NCI-H1694 treated with DMSO at 0.1 percent for 48 hours (cell line): ENCODE results near the gene ZBTB16.

Source experiments
- DNase-seq: peaks from one replicate; lab custom pipeline; 2025; lab: John Stamatoyannopoulos, UW

Gene ZBTB16

DNA sequence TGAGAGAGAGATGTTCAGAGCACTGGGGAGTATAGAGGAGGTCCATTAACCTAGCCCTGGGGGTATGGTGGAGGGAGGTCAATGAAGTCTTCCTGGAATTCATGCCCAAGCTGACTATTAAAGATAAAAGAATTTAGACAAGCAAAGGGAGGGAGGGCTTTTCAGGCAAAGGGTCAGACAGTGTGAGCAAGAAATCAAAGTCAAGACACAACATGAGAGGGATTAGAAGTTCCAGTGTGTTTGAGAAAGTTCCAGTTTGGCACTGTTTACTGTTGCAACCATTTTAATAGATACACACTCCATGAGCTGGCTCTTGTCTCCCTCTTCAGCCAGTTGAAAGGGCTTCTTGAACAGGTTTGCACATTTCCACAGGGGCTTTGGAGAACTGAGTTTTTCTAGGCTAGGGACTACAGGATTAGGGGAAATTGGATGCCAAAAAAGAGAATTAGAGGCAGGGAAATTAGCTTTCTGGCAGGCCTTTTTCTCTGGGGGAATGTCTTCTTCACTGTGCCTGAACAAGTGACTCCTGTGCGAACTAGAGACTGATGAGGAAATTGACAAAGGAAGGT, 222.0 kb downstream of the ZBTB16 start:
- no peak for DNase-seq

DNA sequence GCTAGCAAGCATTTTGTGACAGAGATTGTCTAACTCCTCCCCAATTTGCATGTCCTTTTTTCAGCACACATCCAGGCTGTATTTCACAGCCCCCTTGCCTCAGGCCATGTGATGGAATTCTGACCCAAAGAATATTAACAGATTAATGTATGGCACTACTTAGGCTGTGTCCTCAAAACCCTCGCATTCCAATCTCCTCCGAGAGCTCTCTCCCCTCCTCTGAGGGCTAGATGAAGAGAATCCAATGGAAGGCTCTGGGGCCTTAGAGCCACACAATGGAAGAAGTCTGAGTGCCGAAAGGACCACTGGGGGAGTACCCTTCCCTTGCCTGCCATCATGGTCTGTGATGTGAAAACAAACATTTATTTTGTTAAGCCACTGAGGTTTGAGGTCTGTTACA, 223.0 kb downstream of the ZBTB16 start:
- no peak for DNase-seq

DNA sequence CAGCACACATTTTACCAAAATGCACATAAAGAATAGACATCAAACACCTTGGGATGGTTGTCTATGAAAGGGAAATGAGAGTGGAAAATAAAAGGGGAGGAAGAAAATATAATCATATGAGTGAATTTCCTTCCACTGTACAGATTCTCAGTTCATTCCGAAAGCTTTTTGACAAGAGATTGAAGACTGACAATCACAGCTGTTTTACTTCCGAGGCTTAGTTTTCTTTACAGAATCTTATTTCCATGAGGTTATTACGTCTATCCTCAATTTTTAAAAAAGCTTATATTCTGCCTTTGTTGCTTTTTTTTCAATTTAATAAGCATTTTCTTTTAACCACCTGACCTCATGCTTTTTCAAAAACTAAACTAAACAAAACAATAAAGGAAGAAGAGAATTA, 223.9 kb downstream of the ZBTB16 start:
- no peak for DNase-seq

DNA sequence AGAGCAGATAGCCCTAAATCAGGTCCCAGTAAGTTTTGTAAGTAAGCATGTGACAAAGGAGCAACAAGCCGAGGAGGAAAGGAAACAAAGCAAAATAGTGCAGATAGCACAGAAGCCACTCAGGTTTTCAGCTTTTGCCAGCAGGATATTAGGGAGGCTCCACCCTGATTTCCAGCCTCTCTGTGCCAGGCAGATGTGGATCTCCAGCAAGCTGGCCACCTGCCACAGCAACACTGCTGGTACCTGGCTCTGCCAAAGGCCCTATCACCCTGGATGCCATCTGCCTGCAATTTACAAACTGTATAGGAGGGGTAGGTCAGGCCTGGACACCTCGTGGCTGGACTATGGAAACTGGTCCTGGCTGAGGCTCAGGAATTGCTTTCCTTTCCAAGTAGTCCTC, 224.5 kb downstream of the ZBTB16 start:
- DNase-seq: peak; percentile 10

DNA sequence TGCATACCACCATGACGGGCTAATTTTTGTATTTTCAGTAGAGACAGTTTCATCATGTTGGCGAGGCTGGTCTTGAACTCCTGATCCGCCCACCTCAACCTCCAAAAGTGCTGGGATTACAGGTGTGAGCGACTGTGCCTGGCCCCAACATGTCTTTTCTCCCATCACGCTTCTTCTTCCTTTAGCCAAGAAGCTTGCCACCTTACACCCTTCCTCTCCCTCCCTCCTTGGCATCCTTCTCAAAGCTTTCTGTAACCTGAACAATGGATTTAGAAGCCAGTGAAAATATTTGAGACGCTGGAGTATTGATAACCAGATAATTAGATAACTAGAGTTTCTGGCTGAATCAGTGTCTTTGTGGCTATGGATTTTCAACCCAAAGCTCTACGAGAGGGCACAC, 225.4 kb downstream of the ZBTB16 start:
- no peak for DNase-seq

DNA sequence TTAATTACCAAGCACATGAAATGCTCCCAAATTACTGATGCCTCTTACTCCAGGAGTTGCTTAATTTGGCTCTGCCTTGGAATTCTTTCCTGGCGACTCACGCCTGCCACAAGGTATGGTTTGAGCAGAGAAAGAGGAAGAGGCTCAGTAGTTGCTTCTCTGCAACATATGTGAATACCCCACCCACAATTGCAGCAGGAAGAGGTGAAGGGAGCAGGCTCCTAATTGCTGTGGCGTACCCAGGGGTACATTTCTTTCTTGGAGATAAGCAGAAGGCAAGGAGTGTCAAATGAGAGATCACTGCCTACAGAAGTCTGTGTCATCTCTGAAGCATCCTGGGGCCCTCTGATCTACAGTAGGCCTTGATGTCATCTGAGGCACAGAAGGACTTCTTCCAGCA, 226.1 kb downstream of the ZBTB16 start:
- DNase-seq: no peak

DNA sequence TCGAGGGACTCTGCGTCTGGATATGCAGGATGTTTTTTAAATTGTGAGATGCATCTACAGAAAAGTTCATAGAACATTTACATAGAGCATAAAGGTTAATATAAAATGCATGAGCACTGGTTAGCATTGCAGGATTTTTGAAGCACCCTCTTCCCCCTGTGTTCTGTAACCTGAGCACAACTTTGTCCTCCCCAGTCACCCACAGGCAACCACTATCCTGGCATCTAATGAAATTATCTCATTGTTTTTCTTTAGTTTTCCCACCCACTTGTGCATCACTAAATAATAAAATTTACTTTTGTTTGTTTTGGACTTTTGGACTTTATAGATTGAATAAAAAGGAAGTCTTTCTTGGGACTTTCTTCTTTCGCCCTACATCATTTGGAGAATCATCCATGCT, 226.7 kb downstream of the ZBTB16 start:
- no peak for DNase-seq

DNA sequence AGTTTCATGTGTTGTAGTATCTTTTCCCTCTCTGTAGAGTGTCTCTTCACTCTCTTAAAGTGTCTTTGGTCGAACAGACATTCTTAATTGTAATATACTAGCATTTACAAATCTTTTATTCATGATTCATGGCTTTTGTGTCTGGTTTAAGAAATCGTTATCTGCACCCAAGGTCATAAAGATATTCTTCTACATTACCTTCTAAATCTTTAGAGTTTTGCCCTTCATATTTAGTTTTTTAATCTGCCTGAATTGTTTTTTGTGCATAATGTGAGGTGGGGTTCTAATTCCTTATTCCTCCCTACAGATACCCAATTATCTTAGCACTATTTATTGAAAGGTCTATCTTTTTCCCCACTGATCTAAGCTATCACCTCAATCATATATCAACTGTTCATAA, 227.6 kb downstream of the ZBTB16 start:
- no peak for DNase-seq

DNA sequence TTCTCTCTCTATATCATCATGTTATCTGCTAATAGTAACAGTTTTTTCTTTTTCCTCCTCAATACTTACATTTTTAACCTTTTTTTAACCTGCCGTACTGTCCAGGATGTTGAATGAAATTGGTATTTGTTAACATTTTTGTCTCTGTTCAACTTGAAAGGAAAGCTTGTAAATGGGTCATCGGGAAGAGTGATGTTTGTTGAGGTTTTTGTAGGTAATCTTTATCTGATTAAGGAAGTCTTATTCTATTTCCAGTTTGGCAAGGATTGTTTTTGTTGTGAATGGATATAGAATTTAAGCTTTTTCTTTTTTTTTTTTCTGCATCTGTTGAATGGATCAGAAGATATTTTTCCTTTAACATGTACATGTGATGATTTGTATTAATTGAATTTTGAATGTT, 228.6 kb downstream of the ZBTB16 start:
- no peak for DNase-seq

DNA sequence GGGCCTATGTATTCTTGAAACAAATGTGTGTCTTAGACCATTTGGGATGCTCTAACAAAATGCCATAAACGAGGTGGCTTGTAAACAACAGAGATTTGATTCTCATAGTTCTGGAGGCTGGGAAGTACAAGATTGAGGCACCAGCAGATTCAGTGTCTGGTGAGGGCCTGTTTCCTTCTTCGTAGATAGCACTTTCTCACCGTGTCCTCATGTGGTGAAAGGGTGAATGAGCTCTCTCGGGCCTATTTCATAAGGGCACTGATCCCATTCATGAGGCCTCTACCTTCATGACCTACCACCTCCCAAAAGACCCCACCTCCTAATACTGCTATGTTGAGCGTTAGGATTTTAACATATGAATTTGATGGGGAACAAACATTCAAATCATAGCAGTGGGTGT, 230.3 kb downstream of the ZBTB16 start:
- DNase-seq: no peak

DNA sequence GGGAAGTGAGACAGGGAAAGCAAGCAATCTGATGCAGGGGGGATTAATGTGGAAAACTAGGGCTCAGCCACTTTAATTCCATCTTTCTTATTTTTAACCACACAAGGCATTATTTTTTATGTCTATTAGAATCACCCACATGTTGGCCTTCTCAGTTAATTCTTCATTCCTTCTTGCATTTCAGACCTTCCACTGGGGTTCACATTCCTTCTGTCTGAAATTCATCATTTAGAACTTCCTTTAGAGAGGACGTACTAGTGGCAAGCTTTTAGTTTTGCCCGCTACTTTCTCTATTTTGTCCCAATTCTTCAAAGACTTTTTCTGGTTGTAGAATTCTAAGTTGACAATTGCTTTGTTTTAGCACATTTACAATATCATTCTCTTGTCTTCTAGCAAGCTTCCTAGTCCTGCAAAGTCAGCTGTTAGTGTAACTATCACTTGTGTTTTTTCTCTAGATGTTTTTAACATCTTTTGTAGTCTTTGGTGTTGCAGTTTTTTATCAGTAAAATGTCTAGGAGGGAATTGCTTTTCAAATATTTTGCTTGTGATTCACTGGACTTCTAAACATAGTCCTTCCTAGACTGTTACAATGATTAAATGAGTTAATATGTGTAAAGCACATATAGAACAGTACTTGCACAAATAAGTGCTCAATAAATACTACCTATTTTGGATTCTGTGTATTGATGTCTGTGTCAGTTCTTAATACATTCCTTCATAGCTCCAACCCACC, 231.2 kb downstream of the ZBTB16 start:
- no peak for DNase-seq

DNA sequence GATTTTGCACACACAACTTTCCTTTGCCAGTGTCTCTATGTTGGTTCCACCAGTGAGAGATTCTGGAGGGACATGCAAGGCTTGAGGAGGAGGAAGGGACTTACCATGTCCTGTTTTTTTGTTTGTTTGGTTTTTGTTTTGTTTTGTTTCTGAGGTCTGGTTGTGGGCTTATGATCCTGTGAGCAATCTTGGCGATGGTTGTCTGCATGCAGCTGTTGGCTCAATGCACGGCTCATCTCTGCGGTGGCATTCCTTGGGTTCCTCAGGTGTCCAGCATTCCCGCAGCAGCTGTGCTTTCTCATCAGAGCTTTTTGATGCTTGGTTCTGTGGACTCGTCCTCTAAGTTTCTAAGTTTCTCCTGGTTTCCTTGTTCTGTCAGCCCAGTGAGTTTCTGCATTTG, 231.9 kb downstream of the ZBTB16 start:
- DNase-seq: no peak

DNA sequence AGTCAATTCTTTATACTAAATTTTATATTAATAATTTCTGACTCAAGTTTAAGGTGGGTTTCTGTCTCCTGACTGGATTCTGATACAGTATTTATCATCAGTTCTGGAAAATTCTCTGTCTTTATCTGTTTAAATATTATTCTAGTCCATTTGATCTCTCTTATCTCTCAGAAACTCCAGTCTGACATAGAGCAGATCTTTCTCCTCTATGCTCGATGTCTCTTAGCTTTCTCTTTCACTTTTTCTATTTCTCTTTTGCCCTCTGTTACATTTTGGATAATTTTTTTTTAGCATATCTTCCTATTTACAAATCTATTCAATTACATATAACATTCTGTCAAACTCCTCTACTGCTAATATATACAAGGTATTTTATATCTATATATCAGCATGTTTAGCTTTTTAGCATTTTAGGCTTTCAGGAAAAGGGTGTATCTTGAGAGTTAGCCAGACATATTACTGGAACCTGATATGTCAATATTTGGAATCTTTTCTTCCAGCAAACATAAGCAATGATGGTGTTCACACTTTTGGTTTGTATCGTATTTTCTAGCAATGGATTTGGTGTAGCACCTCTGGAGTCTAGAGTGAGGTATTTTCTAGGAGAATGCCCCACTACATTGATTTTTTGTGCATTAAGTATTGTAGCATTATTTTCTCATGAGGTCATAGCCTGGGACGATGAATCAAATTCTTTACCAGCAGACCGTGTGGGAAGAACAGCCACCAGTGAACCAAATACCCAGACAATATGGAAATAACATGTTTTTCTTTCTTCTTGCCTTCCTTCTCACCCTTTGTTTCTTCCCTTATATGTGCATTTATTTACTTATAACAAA, 232.6 kb downstream of the ZBTB16 start:
- no peak for DNase-seq

DNA sequence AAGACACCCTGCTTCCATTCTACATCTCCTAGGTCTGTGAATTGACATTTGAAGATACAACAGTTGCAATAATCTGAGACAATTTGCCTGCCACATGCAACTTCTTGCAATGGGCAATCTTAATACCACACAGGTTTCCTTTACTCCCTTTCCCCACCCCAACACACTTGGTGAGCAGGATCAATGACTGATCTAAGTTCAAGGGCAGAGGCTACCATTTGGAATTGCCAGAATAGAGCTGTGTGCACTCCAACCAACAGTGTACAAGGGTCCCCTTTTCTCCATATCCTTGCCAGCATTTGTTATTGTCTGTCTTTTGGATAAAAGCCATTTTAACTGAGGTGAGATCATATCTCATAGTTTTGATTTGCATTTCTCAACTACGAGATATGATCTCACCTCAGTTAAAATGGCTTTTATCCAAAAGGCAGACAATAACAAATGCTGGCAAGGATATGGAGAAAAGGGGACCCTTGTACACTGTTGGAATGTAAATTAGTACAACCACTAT, 233.7 kb downstream of the ZBTB16 start:
- no peak for DNase-seq

DNA sequence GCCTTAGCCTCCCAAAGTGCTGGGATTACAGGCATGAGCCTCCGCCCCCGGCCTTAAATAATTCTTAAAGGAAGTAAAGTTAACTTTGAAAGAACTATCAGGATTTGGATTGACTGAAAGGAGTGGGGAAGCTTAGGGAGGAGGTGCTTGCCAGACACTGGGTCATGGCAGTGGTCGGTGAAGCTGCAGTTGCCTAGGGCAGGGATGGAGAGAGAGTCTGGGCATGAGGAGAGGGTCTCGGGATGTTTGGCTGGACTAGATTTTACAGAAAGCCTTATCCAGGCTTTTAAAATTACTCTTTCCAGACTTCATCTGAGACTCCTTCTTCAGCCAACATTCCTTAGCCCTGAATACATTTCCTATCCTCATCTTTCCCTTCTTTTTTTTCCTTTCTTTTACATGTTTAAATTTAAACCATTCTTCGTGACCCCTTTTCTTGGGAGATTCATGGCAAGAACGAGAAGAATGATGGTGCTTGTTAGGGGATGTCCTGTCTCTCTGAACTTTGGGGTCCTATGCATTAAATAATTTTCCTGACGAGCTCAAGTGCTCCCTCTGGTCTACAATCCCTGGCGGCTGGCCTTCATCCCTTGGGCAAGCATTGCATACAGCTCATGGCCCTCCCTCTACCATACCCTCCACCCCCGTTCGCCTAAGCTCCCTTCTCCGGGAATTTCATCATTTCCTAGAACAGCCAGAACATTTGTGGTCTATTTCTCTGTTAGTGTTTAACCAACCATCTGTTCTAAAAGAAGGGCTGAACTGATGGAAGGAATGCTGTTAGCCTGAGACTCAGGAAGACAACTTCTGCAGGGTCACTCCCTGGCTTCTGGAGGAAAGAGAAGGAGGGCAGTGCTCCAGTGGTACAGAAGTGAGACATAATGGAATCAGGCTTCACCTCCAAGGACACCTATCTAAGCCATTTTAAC, 236.4 kb downstream of the ZBTB16 start, which contains the start of gene NNMT:
Gene NNMT, plus strand, starts transcription at position 724 of the 929 bp plus-strand sequence. Its CDS starts 158 bp downstream, at position 882.
- DNase-seq: no peak

DNA sequence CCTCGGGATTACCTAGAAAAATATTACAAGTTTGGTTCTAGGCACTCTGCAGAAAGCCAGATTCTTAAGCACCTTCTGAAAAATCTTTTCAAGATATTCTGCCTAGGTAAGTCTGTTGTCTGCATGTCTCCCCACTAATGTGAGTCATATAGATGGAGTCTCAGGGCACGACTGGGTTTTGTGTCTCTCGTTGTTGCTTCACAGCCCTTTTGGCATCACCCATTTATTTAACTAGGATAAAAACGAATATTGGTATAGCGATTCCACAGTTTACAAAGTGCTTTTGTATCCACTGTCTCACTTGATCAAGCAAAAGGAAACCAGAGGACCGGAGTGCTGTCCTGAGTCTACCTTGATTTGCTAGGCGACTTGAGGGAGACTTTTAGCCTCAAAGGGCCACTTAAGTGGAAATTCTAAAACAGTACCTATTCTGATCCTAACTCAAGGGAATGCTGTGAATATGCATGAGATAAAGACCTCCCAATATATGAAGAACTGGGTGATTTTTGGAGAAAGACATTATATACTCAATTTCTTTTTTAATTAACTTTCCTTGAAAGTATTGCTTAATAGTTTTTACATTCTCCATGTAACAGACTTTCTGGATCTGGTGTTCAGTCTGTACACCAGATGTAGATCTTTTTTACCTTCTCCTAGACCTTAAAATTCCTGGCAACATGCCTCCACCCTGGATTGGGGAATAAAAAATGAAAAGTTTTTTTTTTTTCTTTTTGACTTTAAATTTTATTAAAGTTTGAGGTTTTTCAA, 237.3 kb downstream of the ZBTB16 start:
- no peak for DNase-seq

DNA sequence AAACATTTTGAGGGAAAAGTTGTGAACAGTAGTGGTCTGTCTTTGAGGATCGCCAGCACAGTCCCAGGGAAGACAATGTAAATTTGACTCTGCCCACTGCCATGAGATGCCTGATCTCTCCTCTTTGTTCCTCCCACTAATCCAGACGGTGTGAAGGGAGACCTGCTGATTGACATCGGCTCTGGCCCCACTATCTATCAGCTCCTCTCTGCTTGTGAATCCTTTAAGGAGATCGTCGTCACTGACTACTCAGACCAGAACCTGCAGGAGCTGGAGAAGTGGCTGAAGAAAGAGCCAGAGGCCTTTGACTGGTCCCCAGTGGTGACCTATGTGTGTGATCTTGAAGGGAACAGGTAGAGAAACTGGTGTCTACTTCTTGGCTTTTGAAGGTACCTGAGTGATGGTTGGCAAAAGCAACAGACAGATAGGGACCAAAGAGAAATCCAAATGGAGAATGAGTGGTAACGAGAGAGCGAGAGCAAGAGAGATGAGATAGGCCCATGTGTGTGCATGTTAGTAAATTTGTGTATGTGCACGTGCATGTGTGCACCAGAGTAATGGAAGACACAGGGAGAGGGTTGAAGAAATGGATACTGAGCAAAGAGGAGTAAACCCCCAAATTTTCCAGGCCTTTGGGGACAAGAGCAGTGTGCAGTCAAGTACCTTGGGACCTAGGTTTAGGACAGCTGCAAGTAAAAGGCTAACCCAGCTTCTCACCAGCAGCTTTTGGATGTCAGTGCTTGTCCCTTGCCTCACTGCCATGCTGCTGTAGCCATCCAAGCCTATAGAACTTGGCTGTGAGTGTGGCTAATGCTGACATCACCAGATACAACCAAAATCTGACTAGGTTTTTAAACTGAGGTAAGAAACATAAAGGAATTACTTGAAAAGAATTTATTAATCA, 238.5 kb downstream of the ZBTB16 start:
- no peak for DNase-seq

DNA sequence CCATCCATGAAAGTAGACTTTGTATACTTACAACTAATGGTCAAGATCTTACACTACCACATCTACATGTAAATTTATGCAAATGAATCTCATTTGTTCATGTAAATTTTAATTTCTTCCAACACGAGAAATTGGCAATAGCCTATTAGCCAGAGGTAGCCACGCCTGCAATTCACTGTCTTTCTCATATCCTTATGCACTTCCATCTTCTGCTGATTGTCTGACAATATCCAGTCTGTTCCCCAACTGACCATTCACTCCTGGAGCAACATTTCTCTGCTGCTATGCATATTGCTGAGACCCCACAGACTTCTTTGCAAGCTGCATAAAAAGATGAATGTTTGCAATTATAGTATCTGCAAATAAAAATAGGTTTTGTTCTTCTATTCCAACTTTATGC, 239.2 kb downstream of the ZBTB16 start:
- no peak for DNase-seq
